Muscle layer of colon (tissue), 2 donors: ENCODE data around the gene XRCC5.
"Not testable (repeated sequence)": the region's sequence is repeated elsewhere in the genome, so short reads cannot be mapped to it uniquely, and the experiment has no call there.

Experiments
- H3K27ac ChIP-seq: one replicate; pipeline ENCODE4 v1.7.0; 2013; ENCODE audit warnings: low read depth, mild to moderate bottlenecking, low read length, moderate library complexity
- H3K27me3 ChIP-seq, 2 donors: one replicate each; pipeline ENCODE4 v1.7.0; 2013; ENCODE audit warnings: low read length in 2 of 2, mild to moderate bottlenecking in 2 of 2; ENCODE audit not compliant: insufficient read depth in 2 of 2, control insufficient read depth in 1 of 2
- H3K36me3 ChIP-seq: one replicate; pipeline ENCODE4 v1.7.0; 2013; ENCODE audit warnings: mild to moderate bottlenecking, low read length; ENCODE audit not compliant: insufficient read depth
- H3K4me1 ChIP-seq: one replicate; pipeline ENCODE4 v1.7.0; 2013; ENCODE audit warnings: mild to moderate bottlenecking, low read length; ENCODE audit not compliant: insufficient read depth
- H3K4me3 ChIP-seq, 2 donors: one replicate each; pipeline ENCODE4 v1.7.0; 2013; ENCODE audit warnings: low read length in 2 of 2, low read depth in 1 of 2, mild to moderate bottlenecking in 1 of 2, moderate library complexity in 1 of 2
- H3K9ac ChIP-seq: one replicate; pipeline ENCODE4 v1.7.0; 2013; ENCODE audit warnings: low read length
- H3K9me3 ChIP-seq: one replicate; pipeline ENCODE4 v1.7.0; 2013; ENCODE audit warnings: mild to moderate bottlenecking, low read length
- donor health status: abdominal sarcoma.
- donor health status: Adenocarcinoma of cecum.

The XRCC5 gene

GRCh38 chr2:216121255-216121654, 12.1 kb downstream of the XRCC5 start:
- Histone ChIP-seq H3K9me3 (no peaks in the 10 kb centered on the region), H3K27ac (no peak overlapping the region), H3K4me1 (no peaks in the 10 kb centered on the region), H3K9ac (no peak overlapping the region), H3K27me3 (no peaks in the 10 kb centered on the region), H3K4me3 (no peak overlapping the region), H3K36me3 (peaks cover 83% of the 10 kb centered on the region)

- H3K27ac ChIP-seq: no peak overlapping the region
- H3K4me3 ChIP-seq: no peak overlapping the region
- H3K4me1 ChIP-seq: no peaks in the 10 kb centered on the region
- peaks cover 80% of the 10 kb centered on the region for H3K36me3 ChIP-seq
- no peaks in the 10 kb centered on the region for H3K9me3 ChIP-seq
- no peak overlapping the region for H3K9ac ChIP-seq
- H3K27me3 ChIP-seq: no peaks in the 10 kb centered on the region
Observed at GRCh38 chr2:216126943-216127342, 17.8 kb downstream of the XRCC5 start.

GRCh38 chr2:216130346-216130971, 21.3 kb downstream of the XRCC5 start:
- Histone ChIP-seq H3K9me3 (no peaks in the 10 kb centered on the region), H3K27ac (no peak overlapping the region), H3K4me1 (no peaks in the 10 kb centered on the region), H3K27me3 (no peaks in the 10 kb centered on the region), H3K4me3 (no peak overlapping the region), H3K9ac (no peak overlapping the region), H3K36me3 (peaks cover 79% of the 10 kb centered on the region)

GRCh38 chr2:216131175-216131926, 22.2 kb downstream of the XRCC5 start:
- Histone ChIP-seq H3K27ac (no peak overlapping the region), H3K27me3 (no peaks in the 10 kb centered on the region), H3K4me1 (no peaks in the 10 kb centered on the region), H3K9me3 (no peaks in the 10 kb centered on the region), H3K4me3 (no peak overlapping the region), H3K36me3 (peaks cover 77% of the 10 kb centered on the region), H3K9ac (no peak overlapping the region)

- H3K4me3 ChIP-seq: no peak overlapping the region
- no peaks in the 10 kb centered on the region for H3K4me1 ChIP-seq
- H3K36me3 ChIP-seq: peaks cover 77% of the 10 kb centered on the region
- H3K9me3 ChIP-seq: no peaks in the 10 kb centered on the region
- no peak overlapping the region for H3K27ac ChIP-seq
- H3K9ac ChIP-seq: no peak overlapping the region
- no peaks in the 10 kb centered on the region for H3K27me3 ChIP-seq
Observed at GRCh38 chr2:216132585-216132984, 23.4 kb downstream of the XRCC5 start.

GRCh38 chr2:216133397-216133796, 24.2 kb downstream of the XRCC5 start:
- no peak overlapping the region for H3K9ac ChIP-seq
- no peaks in the 10 kb centered on the region for H3K9me3 ChIP-seq
- H3K36me3 ChIP-seq: peaks cover 78% of the 10 kb centered on the region

GRCh38 chr2:216134958-216135541, 25.9 kb downstream of the XRCC5 start:
- Histone ChIP-seq H3K9me3 (no peaks in the 10 kb centered on the region), H3K36me3 (peaks cover 78% of the 10 kb centered on the region), H3K9ac (no peak overlapping the region), H3K4me1 (no peaks in the 10 kb centered on the region), H3K27me3 (no peaks in the 10 kb centered on the region), H3K27ac (no peak overlapping the region), H3K4me3 (no peak overlapping the region)

More at GRCh38 chr2:216133397-216133796, 24.2 kb downstream of the XRCC5 start:
- Histone ChIP-seq H3K4me1 (no peaks in the 10 kb centered on the region), H3K27ac (no peak overlapping the region), H3K27me3 (no peaks in the 10 kb centered on the region), H3K4me3 (no peak overlapping the region)

GRCh38 chr2:216139884-216140283, 30.7 kb downstream of the XRCC5 start:
- no peak overlapping the region for H3K27ac ChIP-seq
- H3K27me3 ChIP-seq: no peaks in the 10 kb centered on the region
- no peak overlapping the region for H3K4me3 ChIP-seq
- no peaks in the 10 kb centered on the region for H3K4me1 ChIP-seq
- H3K9me3 ChIP-seq: no peaks in the 10 kb centered on the region
- no peak overlapping the region for H3K9ac ChIP-seq
- H3K36me3 ChIP-seq: peaks cover 85% of the 10 kb centered on the region

GRCh38 chr2:216141516-216141915, 32.4 kb downstream of the XRCC5 start:
- not testable (repeated sequence) for H3K4me3 ChIP-seq, H3K27ac ChIP-seq, H3K4me1 ChIP-seq, H3K9me3 ChIP-seq, H3K27me3 ChIP-seq, H3K9ac ChIP-seq
- peaks cover 74% of the 10 kb centered on the region for H3K36me3 ChIP-seq

- Histone ChIP-seq H3K27me3 (no peaks in the 10 kb centered on the region), H3K9me3 (no peaks in the 10 kb centered on the region), H3K36me3 (peaks cover 66% of the 10 kb centered on the region), H3K4me1 (no peaks in the 10 kb centered on the region), H3K4me3 (no peak overlapping the region), H3K27ac (no peak overlapping the region), H3K9ac (no peak overlapping the region)
Observed at GRCh38 chr2:216142540-216142939, 33.4 kb downstream of the XRCC5 start.

- no peak overlapping the region for H3K27ac ChIP-seq
- no peak overlapping the region for H3K9ac ChIP-seq
- peaks cover 61% of the 10 kb centered on the region for H3K36me3 ChIP-seq
- H3K9me3 ChIP-seq: no peaks in the 10 kb centered on the region
- H3K4me3 ChIP-seq: no peak overlapping the region
- H3K27me3 ChIP-seq: no peaks in the 10 kb centered on the region
- H3K4me1 ChIP-seq: no peaks in the 10 kb centered on the region
Observed at GRCh38 chr2:216144372-216144771, 35.2 kb downstream of the XRCC5 start.
